ENCODE results near the gene SURF1.
A peak's percentile ranks its signal among the peaks of the same experiment; 100 is the strongest.

The SURF1 gene

GRCh38 chr9:133348718-133349573 is 7.3 kb downstream of the SURF1 start:
- Mint-ChIP-seq H3K27me3 (no peaks in the 10 kb centered on the region), H3K4me3 (peak overlapping the region; percentile 97 to 99), H3K9me3 (no peaks in the 10 kb centered on the region), H3K27ac (peak overlapping the region; percentile 100), H3K36me3 (peaks cover 46 to 73% of the 10 kb centered on the region in 2 donors), H3K4me1 (peaks cover 35 to 76% of the 10 kb centered on the region in 2 donors)
- ATAC-seq (replicated peaks), result no peak
- no peak for DNase-seq

DNA sequence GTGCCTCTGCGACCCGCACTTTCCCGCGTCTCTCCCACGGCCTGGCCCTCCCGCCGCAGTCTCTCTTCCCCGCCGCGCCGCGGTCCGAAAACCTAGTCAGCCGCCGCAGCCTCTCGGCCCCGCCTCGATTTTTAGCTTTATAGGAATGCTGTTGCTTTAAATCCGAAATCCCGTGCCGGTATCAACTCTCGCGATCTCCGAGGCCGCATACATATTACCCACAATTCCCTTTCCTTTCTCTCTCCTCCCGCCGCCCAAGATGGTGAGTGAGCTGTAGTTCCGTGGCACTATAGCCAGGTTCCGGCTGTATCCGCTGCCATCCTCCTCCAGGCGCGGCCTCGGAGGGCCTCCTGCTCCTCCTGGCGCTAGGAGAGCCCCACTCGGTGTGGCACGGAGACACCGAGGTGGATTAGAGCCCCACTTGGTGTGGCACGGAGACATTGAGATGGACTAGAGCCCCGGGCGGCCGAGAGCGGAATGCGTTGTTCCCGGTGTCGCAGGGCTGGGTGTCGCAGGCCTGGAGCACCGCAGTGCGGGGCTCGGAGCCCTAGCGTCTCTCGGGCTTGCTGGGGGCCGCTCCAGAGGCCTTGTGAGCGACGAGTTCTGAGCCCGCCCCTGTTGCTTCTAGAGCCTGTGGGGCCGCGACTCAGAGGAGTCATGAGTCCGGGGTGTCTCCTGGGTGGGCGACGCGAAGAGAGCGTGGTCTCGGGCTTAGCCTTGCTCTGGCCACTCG is 8.1 kb downstream of the SURF1 start, which contains the start of the genes MED22 and RPL7A:
MED22 (minus strand) TSS at position 147 of the 733 bp plus-strand sequence. CDS start 1,469 bp downstream, outside the sequence.
RPL7A (plus strand) TSS at position 234 of the 733 bp plus-strand sequence; CDS start at position 260, 26 bp downstream.
- DNase-seq (peak; percentile 91), ATAC-seq (replicated peaks) (peak; percentile 81 to 83)
- Mint-ChIP-seq H3K4me3 (peak within 1 kb of the TSS; percentile 97 to 99), H3K36me3 (peaks cover 44 to 75% of the 10 kb centered on the region in 2 donors), H3K4me1 (peaks cover 33 to 69% of the 10 kb centered on the region in 2 donors), H3K9me3 (no peaks in the 10 kb centered on the region), H3K27me3 (no peaks in the 10 kb centered on the region), H3K27ac (peak within 1 kb of the TSS; percentile 100)

- H3K27me3 Mint-ChIP-seq, result no peaks in the 10 kb centered on the region
- H3K27ac Mint-ChIP-seq, result peak overlapping the region; percentile 100
These were observed 8.7 kb downstream of the SURF1 start for GRCh38 chr9:133347515-133347984.

GRCh38 chr9:133346021-133346785 is 10.1 kb downstream of the SURF1 start:
- Mint-ChIP-seq H3K27me3 (no peaks in the 10 kb centered on the region), H3K9me3 (no peaks in the 10 kb centered on the region), H3K36me3 (peaks cover 46 to 72% of the 10 kb centered on the region in 2 donors), H3K4me1 (peaks cover 39 to 75% of the 10 kb centered on the region in 2 donors), H3K4me3 (peak overlapping the region; percentile 97 to 99), H3K27ac (peak overlapping the region; percentile 100)
- ATAC-seq (replicated peaks) (no peak), DNase-seq (no peak)

More at GRCh38 chr9:133347515-133347984, 8.7 kb downstream of the SURF1 start:
- Mint-ChIP-seq H3K4me3 (peak overlapping the region; percentile 97 to 99), H3K4me1 (peaks cover 31 to 69% of the 10 kb centered on the region in 2 donors), H3K36me3 (peaks cover 43 to 71% of the 10 kb centered on the region in 2 donors), H3K9me3 (no peaks in the 10 kb centered on the region)
- DNase-seq (peak; percentile 52), ATAC-seq (replicated peaks) (peak; percentile 59 to 65)

DNA sequence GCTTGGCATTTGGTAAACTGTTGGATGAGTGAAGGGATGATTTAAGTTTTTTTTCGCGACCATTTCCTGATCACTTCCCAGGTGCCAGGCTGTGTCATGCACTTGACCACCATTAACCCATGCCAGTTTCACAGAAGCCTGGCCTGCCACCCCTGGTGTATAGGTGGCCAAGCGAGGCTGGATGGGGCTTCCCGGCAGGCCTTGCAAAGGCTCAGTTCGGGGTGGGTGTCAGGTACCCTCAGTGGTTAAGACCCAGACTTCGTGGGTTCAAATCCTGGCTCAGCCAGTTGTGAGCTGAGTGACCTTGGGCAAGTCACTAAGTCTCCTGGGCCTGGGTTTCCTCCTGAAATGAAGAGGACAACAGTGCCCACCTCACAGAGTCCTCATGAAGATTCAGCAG is 10.7 kb downstream of the SURF1 start:
- Mint-ChIP-seq H3K4me1 (peaks cover 45 to 81% of the 10 kb centered on the region in 2 donors), H3K36me3 (peaks cover 51 to 77% of the 10 kb centered on the region in 2 donors), H3K27me3 (no peaks in the 10 kb centered on the region), H3K27ac (no peak overlapping the region), H3K4me3 (no peak overlapping the region), H3K9me3 (no peaks in the 10 kb centered on the region)
- ATAC-seq (replicated peaks) (no peak), DNase-seq (no peak)

- Mint-ChIP-seq H3K4me3 (no peak overlapping the region), H3K36me3 (peaks cover 54 to 77% of the 10 kb centered on the region in 2 donors), H3K27me3 (no peaks in the 10 kb centered on the region), H3K27ac (peak overlapping the region; percentile 25), H3K9me3 (peaks cover 0 to 2% of the 10 kb centered on the region in 2 donors), H3K4me1 (peaks cover 49 to 82% of the 10 kb centered on the region in 2 donors)
- DNase-seq, result no peak
- no peak for ATAC-seq (replicated peaks)
These were observed 11.3 kb downstream of the SURF1 start for GRCh38 chr9:133344979-133345378.

DNA sequence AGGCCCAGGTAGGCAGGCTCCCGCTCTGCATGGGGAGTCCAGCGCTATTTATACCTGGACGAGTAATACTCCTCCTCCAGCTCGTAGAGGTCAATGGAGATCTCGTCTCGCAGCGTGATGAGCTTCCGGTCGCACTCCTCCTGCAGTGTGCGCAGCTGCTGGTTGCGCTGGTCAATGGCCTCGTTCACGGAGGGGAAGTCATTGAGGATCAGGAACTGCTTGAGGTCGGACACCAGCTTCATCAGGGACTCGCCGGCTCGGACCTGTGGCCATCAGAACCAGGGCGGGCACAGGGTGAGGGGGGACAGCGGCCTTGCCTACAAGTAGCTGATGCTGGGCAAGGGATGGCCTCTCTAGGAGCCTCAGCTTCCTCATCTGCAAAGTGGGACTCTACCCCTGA is 12.2 kb downstream of the SURF1 start:
- peaks cover 55 to 77% of the 10 kb centered on the region in 2 donors for H3K36me3 Mint-ChIP-seq

GRCh38 chr9:133342570-133342969 is 13.7 kb downstream of the SURF1 start:
- DNase-seq (no peak), ATAC-seq (replicated peaks) (no peak)
- Mint-ChIP-seq H3K27ac (peak overlapping the region; percentile 86), H3K27me3 (no peaks in the 10 kb centered on the region), H3K4me3 (no peak overlapping the region), H3K4me1 (peaks cover 49 to 81% of the 10 kb centered on the region in 2 donors), H3K36me3 (peaks cover 47 to 74% of the 10 kb centered on the region in 2 donors), H3K9me3 (peaks cover 0 to 4% of the 10 kb centered on the region in 2 donors)

More for the DNA sequence above, 12.2 kb downstream of the SURF1 start:
- Mint-ChIP-seq H3K4me3 (no peak overlapping the region), H3K27me3 (no peaks in the 10 kb centered on the region), H3K27ac (no peak overlapping the region), H3K4me1 (peaks cover 54 to 82% of the 10 kb centered on the region in 2 donors), H3K9me3 (peaks cover 0 to 4% of the 10 kb centered on the region in 2 donors)
- ATAC-seq (replicated peaks) (no peak), DNase-seq (no peak)

- H3K4me1 Mint-ChIP-seq, result peaks cover 47 to 83% of the 10 kb centered on the region in 2 donors
- DNase-seq (no peak), ATAC-seq (replicated peaks) (no peak)
- peak overlapping the region; percentile 86 for H3K27ac Mint-ChIP-seq
- H3K36me3 Mint-ChIP-seq, result peaks cover 47 to 72% of the 10 kb centered on the region in 2 donors
- H3K9me3 Mint-ChIP-seq, result peaks cover 0 to 4% of the 10 kb centered on the region in 2 donors
- H3K27me3 Mint-ChIP-seq, result no peaks in the 10 kb centered on the region
- peak overlapping the region in 1 of 2 donors; percentile 19 for H3K4me3 Mint-ChIP-seq
These were observed 14.2 kb downstream of the SURF1 start for GRCh38 chr9:133342069-133342406.

DNA sequence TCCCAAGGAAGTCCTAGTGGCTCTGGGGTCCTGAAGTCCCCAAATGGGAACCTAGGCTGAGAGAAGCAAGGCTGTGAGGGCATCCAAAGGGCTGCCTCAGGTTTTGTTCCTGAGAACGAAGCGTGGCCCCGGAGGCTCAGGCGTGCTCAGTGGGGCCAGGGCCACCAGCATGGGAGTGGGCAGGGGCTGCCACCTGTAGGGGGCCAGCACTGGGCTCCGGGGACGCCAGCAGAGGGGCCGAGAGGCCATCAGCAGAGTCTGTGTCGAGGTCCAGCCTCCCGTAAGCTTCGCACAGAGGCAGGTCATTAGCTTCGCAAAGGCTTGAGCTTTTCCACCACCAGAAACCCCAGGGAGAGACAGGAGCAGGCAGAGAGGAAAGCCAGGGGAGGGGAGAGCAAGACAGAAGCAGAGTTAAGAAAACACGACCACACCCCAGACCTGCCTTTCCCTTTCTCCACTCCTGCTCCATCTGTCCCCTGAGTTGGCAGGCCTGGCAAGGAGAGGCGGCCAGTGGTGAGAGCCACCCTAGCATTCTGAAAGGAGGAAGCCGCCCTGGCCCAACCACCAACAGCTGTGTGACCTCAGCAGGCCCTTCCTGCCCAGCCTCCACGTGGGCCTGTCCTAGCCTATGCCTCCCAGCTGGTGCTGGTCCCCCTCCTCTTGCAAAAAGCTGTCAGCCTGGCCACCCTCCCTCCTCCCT is 14.8 kb downstream of the SURF1 start:
- Mint-ChIP-seq H3K27ac (peak overlapping the region; percentile 86), H3K27me3 (no peaks in the 10 kb centered on the region), H3K4me3 (peak overlapping the region in 1 of 2 donors; percentile 19), H3K36me3 (peaks cover 47 to 68% of the 10 kb centered on the region in 2 donors), H3K4me1 (peaks cover 46 to 83% of the 10 kb centered on the region in 2 donors), H3K9me3 (peaks cover 0 to 4% of the 10 kb centered on the region in 2 donors)
- no peak for DNase-seq
- peak; percentile 60 to 65 for ATAC-seq (replicated peaks)

DNA sequence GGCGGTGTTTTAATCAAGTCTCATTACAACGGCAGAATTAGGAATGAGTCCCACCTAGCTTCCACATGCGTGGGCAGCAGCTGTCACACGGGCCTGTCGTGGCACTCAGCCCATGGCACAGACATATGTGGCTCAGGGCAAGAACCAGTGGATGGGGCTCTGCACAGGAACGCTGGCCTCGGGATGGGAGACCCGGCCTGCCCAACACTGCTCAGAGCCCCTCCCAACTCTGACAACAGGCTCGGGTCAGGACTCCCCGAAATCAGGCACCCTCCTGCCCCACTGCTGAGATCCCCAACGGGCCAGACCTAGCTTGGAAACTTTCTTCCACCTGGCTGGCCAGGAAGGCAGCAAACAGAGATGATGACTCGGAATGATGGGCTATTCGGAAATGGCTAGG is 15.4 kb downstream of the SURF1 start:
- Mint-ChIP-seq H3K4me3 (no peak overlapping the region), H3K9me3 (peaks cover 0 to 4% of the 10 kb centered on the region in 2 donors), H3K36me3 (peaks cover 49 to 68% of the 10 kb centered on the region in 2 donors), H3K27ac (peak overlapping the region; percentile 92), H3K4me1 (peaks cover 45 to 81% of the 10 kb centered on the region in 2 donors), H3K27me3 (no peaks in the 10 kb centered on the region)
- DNase-seq (no peak), ATAC-seq (replicated peaks) (no peak)

GRCh38 chr9:133340256-133340655 is 16.0 kb downstream of the SURF1 start:
- no peak for ATAC-seq (replicated peaks)
- peaks cover 47 to 79% of the 10 kb centered on the region in 2 donors for H3K4me1 Mint-ChIP-seq
- no peak overlapping the region for H3K4me3 Mint-ChIP-seq
- no peak for DNase-seq
- no peaks in the 10 kb centered on the region for H3K27me3 Mint-ChIP-seq
- peaks cover 52 to 72% of the 10 kb centered on the region in 2 donors for H3K36me3 Mint-ChIP-seq
- H3K9me3 Mint-ChIP-seq, result peaks cover 0 to 4% of the 10 kb centered on the region in 2 donors
- peak overlapping the region; percentile 92 for H3K27ac Mint-ChIP-seq

DNA sequence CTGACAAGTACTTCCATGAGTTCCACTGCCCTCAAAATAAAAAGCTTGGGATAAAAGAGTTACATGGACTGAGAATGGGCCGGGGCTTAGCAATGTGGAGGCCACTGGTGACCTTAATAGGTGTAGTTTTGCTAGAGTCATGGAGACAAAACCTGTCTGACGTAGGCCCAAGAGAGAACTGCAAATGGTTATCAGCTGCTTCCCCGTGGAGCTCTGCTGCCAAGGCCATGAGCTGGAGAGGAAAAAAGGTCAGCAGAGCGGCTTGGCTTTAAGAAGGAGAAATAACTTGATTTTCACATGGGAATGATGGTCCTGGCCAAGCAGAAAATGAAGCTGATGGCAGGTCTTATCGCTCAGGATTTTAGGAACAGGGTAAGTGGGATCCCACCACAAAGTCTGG is 16.6 kb downstream of the SURF1 start:
- DNase-seq (no peak), ATAC-seq (replicated peaks) (no peak)
- H3K9me3 Mint-ChIP-seq, result peaks cover 0 to 4% of the 10 kb centered on the region in 2 donors
- no peaks in the 10 kb centered on the region for H3K27me3 Mint-ChIP-seq
- peak overlapping the region; percentile 92 for H3K27ac Mint-ChIP-seq
- H3K4me1 Mint-ChIP-seq, result peaks cover 47 to 78% of the 10 kb centered on the region in 2 donors
- H3K36me3 Mint-ChIP-seq, result peaks cover 48 to 71% of the 10 kb centered on the region in 2 donors
- peak overlapping the region in 1 of 2 donors; percentile 37 for H3K4me3 Mint-ChIP-seq

Measured in stimulated activated naive B cell treated with anti-CD40 and anti-IgM and Interleukin-4, amounts not matched to agents 10 μg/mL and 1 μg/mL and 100 μg/mL, for 72 hours (primary cell).